LNCaP clone FGC (cell line): Measurements from ENCODE around the gene MLH1.

Source experiments
- DNase-seq: peaks from one replicate; pipeline ENCODE4 v3.0.0-alpha.2; 2011; ENCODE audit warnings: low read depth
- H3K4me3 ChIP-seq: 2 replicates; pipeline ENCODE4 v1.5.1; 2011; ENCODE audit warnings: mild to moderate bottlenecking, low read depth, low read length, control low read depth
- CTCF ChIP-seq: IDR thresholded peaks from 2 replicates; pipeline ENCODE4 v1.5.1; 2012; ENCODE audit warnings: mild to moderate bottlenecking; ENCODE audit not compliant: control insufficient read depth, insufficient read depth; ENCODE audit errors: extremely low read depth

The MLH1 gene

GRCh38 chr3:36964331-36964730, 29.0 kb upstream of the MLH1 start:
- no peak for DNase-seq
- no peak for TF ChIP-seq CTCF
- H3K4me3 ChIP-seq: no peak overlapping the region

- H3K4me3 ChIP-seq: no peak overlapping the region
- DNase-seq: no peak
- TF ChIP-seq CTCF: no peak
Measured at GRCh38 chr3:36964817-36965216, 28.5 kb upstream of the MLH1 start.

- no peak for DNase-seq
- no peak overlapping the region for H3K4me3 ChIP-seq
- no peak for TF ChIP-seq CTCF
Measured at GRCh38 chr3:36965440-36965839, 27.9 kb upstream of the MLH1 start.

GRCh38 chr3:36969085-36969484, 24.2 kb upstream of the MLH1 start:
- no peak overlapping the region for H3K4me3 ChIP-seq
- no peak for DNase-seq
- TF ChIP-seq CTCF: no peak

GRCh38 chr3:36969540-36970432, 23.5 kb upstream of the MLH1 start:
- TF ChIP-seq CTCF: no peak

GRCh38 chr3:36972163-36972562, 21.2 kb upstream of the MLH1 start:
- TF ChIP-seq CTCF: no peak
- H3K4me3 ChIP-seq: no peak overlapping the region
- DNase-seq: no peak

More at GRCh38 chr3:36969540-36970432, 23.5 kb upstream of the MLH1 start:
- DNase-seq: no peak
- no peak overlapping the region for H3K4me3 ChIP-seq

- TF ChIP-seq CTCF: no peak
- DNase-seq: no peak
- H3K4me3 ChIP-seq: no peak overlapping the region
Measured at GRCh38 chr3:36973139-36973538, 20.2 kb upstream of the MLH1 start.
